GM21515 (cell line): ENCODE results near the gene HIF1AN.

Experiments
- ATAC-seq: cut with Tn5 transposase; IDR thresholded peaks from one replicate; pipeline ENCODE4 v1.9.1; 2021; ENCODE audit not compliant: unreplicated experiment

Gene HIF1AN

GRCh38 chr10:100520811-100521210, 14.9 kb upstream of the HIF1AN start:
- ATAC-seq: no peak

- no peak for ATAC-seq
Measured at GRCh38 chr10:100522107-100522801, 13.5 kb upstream of the HIF1AN start.

- ATAC-seq: no peak
Measured at GRCh38 chr10:100522945-100523344, 12.8 kb upstream of the HIF1AN start.

- no peak for ATAC-seq
Measured at GRCh38 chr10:100524206-100524605, 11.5 kb upstream of the HIF1AN start.

- ATAC-seq: no peak
Measured at GRCh38 chr10:100524638-100525037, 11.1 kb upstream of the HIF1AN start.

GRCh38 chr10:100528123-100528886, 7.4 kb upstream of the HIF1AN start:
- no peak for ATAC-seq

- ATAC-seq: no peak
Measured at GRCh38 chr10:100528921-100529474, 6.7 kb upstream of the HIF1AN start.

- ATAC-seq: no peak
Measured at GRCh38 chr10:100529475-100530298, 6.1 kb upstream of the HIF1AN start, which contains the start of gene NDUFB8. NDUFB8 (minus strand) TSS chr10:100529871; CDS start chr10:100529851, 20 bp downstream.

- ATAC-seq: no peak
Measured at GRCh38 chr10:100531761-100532160, 4.0 kb upstream of the HIF1AN start.

- no peak for ATAC-seq
Measured at GRCh38 chr10:100534726-100535125, 1.0 kb upstream of the HIF1AN start.

GRCh38 chr10:100535338-100535714, 417 bp upstream of the HIF1AN start:
- ATAC-seq: peak; percentile 3

- ATAC-seq: no peak
Measured at GRCh38 chr10:100537475-100537874, 1.7 kb downstream of the HIF1AN start.

- ATAC-seq: no peak
Measured at GRCh38 chr10:100544950-100545349, 9.2 kb downstream of the HIF1AN start.

GRCh38 chr10:100551196-100551595, 15.5 kb downstream of the HIF1AN start:
- ATAC-seq: no peak

- no peak for ATAC-seq
Measured at GRCh38 chr10:100551738-100552137, 16.0 kb downstream of the HIF1AN start.

GRCh38 chr10:100553929-100554328, 18.2 kb downstream of the HIF1AN start:
- no peak for ATAC-seq

- ATAC-seq: no peak
Measured at GRCh38 chr10:100554902-100555301, 19.2 kb downstream of the HIF1AN start.

- ATAC-seq: no peak
Measured at GRCh38 chr10:100560248-100560647, 24.5 kb downstream of the HIF1AN start.

GRCh38 chr10:100561005-100561404, 25.3 kb downstream of the HIF1AN start:
- no peak for ATAC-seq

GRCh38 chr10:100562008-100562672, 26.4 kb downstream of the HIF1AN start:
- peak; percentile 75 for ATAC-seq
